Measurements from ENCODE around the gene DEPP1. TPM values are rescaled to one million over a fixed set of nuclear protein-coding genes. Genes with fewer than 3 reads are reported as not detected.

DEPP1 gene
- total and polyA plus RNA-seq, 10 of the 15 experiments (the other 5 are each of a cell fraction or from before 2014, with no cell fraction given) = 1.7 to 12.1 (median 7.3) TPM

GRCh38 chr10:44956226-44956625, 22.4 kb downstream of the DEPP1 start (continued):
- TF ChIP-seq HSF1 (IDR thresholded peaks at IDR 0.05; ENCODE audit: low read depth, low read length) (no peak), IRF4 (IDR thresholded peaks at IDR 0.05; ENCODE audit: low read depth, low read length) (no peak)

DNA sequence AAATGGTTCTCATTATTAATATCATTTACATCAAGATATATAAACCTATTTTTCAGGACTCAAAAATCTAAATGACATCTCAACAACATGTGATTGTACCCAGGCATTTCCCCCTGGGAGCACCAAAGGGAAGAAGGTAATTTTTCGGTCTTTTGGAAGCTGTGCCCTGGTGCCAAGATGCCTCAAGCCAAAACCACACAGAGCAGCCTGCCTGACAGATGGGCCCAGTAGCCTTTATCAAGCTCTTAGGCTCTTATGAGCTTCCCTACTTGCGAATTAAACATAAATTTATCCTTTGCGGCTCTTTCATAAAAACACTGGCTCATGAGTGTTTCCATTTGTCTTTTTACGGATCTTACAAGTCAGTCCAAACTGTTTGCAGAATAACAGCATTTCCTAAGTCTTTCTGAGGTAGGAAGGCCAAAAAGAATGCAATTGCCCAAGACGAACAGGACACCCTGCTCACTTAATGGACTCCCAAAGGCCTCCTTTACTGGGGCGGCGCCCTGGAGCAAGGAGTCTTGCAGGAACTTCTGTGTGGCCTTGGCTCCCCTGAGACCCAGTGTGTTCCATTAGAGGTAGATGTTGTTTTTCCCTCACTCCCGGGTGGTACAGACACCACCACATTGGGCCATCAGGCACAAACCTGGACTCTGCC, 23.1 kb downstream of the DEPP1 start:
- Histone ChIP-seq H3K27me3 (replicated peaks in 1 of 2; ENCODE audit: control insufficient read depth in 2 of 2, insufficient read depth in 2 of 2, low read length in 1 of 2) (no peaks in the 10 kb centered on the region), H3K36me3 (ENCODE audit: control insufficient read depth in 2 of 2, insufficient read depth in 2 of 2, low read length in 1 of 2) (no peaks in the 10 kb centered on the region), H3K9me3 (replicated peaks; ENCODE audit: control insufficient read depth, insufficient read depth, low read length) (no peaks in the 10 kb centered on the region), H3K9ac (ENCODE audit: control insufficient read depth, insufficient read depth, low read length) (no peak overlapping the region), H3K79me2 (ENCODE audit: control insufficient read depth, insufficient read depth, low read length) (peaks cover 27% of the 10 kb centered on the region), H3K4me3 (no peak overlapping the region), H2AFZ (ENCODE audit: control insufficient read depth, low read depth, low read length) (no peak overlapping the region), H3K4me1 (ENCODE audit: control insufficient read depth, insufficient read depth, low read length) (peaks cover 12% of the 10 kb centered on the region), H3K4me2 (ENCODE audit: control insufficient read depth, insufficient read depth) (no peak overlapping the region), H3K27ac (ENCODE audit: control insufficient read depth, insufficient read depth) (no peak overlapping the region), H4K20me1 (ENCODE audit: control insufficient read depth, insufficient read depth) (no peaks in the 10 kb centered on the region)
- ChIA-PET SMC1A (ENCODE audit: uncharacterized antibody, unreplicated experiment) (no interaction called here), RAD21 (ENCODE audit: unreplicated experiment) (interaction anchor here (2.1 kb wide), 1 partner anchor 23 kb away, joined by 10 read pairs; no protein-coding TSS in a partner anchor), CTCF (no interaction called here), POLR2A (interaction anchor here (1.6 kb wide), 1 partner anchor 20 kb away, joined by 3 read pairs; no protein-coding TSS in a partner anchor)
- no peak for DNase-seq (ENCODE audit: low read depth, low spot score)
- FAIRE-seq = no peak
- no TSS peak for BruUV-seq (replicated peaks)
- in situ Hi-C loops (cut with MboI) = loop anchor here (25.0 kb wide), 1 partner anchor 1793 kb away; no protein-coding TSS in a partner anchor
- intact Hi-C loops (cut with micrococcal nuclease; ENCODE audit: unreplicated experiment) = no loop called here
- WGBS (ENCODE audit: insufficient coverage, insufficient replicate concordance, low lambda C conversion rate, missing lambda C conversion rate) = 86% methylated on average over 8 of the region's 8 CpGs
- ATAC-seq = no peak
- TF ChIP-seq MYC (IDR thresholded peaks at IDR 0.05; ENCODE audit: insufficient read depth, insufficient read length, insufficient replicate concordance, low read length, severe bottlenecking) = no peak
- no peak for TF ChIP-seq NR2C2 (IDR thresholded peaks at IDR 0.05; ENCODE audit: borderline replicate concordance, control insufficient read depth, insufficient read length, low read depth)
- TF ChIP-seq CHD4 (IDR thresholded peaks at IDR 0.05) = no peak
- TF ChIP-seq SP1 (IDR thresholded peaks at IDR 0.05; ENCODE audit: low read depth, low read length) = no peak
- no peak for TF ChIP-seq RBBP5 (conservative IDR thresholded peaks at IDR 0.05)
- no peak for TF ChIP-seq MTA3 (IDR thresholded peaks at IDR 0.05; ENCODE audit: borderline replicate concordance, low read length)
- no peak for TF ChIP-seq SMARCA5 (IDR thresholded peaks at IDR 0.05)
- no peak for TF ChIP-seq STAT1 (conservative IDR thresholded peaks at IDR 0.05)
- TF ChIP-seq EP300 (IDR thresholded peaks at IDR 0.05; ENCODE audit: borderline replicate concordance in 1 of 2, control insufficient read depth in 1 of 2, low read depth in 2 of 2, low read length in 2 of 2) = no peak
- no peak for TF ChIP-seq BHLHE40 (IDR thresholded peaks at IDR 0.05; ENCODE audit: borderline replicate concordance in 1 of 2, low read depth in 2 of 2, low read length in 1 of 2)
- TF ChIP-seq BCL11A (IDR thresholded peaks at IDR 0.05; ENCODE audit: low read depth, low read length) = no peak
- TF ChIP-seq POLR2A (IDR thresholded peaks at IDR 0.05; ENCODE audit: low read depth, low read length) = no peak
- TF ChIP-seq RB1 (IDR thresholded peaks at IDR 0.05; ENCODE audit: borderline replicate concordance) = no peak
- TF ChIP-seq SIN3A (IDR thresholded peaks at IDR 0.05; ENCODE audit: low read depth, low read length) = no peak
- TF ChIP-seq IRF4 (IDR thresholded peaks at IDR 0.05; ENCODE audit: low read depth, low read length) = no peak
- TF ChIP-seq FOXM1 (IDR thresholded peaks at IDR 0.05; ENCODE audit: low read depth, low read length) = no peak
- TF ChIP-seq, protein P1, sequence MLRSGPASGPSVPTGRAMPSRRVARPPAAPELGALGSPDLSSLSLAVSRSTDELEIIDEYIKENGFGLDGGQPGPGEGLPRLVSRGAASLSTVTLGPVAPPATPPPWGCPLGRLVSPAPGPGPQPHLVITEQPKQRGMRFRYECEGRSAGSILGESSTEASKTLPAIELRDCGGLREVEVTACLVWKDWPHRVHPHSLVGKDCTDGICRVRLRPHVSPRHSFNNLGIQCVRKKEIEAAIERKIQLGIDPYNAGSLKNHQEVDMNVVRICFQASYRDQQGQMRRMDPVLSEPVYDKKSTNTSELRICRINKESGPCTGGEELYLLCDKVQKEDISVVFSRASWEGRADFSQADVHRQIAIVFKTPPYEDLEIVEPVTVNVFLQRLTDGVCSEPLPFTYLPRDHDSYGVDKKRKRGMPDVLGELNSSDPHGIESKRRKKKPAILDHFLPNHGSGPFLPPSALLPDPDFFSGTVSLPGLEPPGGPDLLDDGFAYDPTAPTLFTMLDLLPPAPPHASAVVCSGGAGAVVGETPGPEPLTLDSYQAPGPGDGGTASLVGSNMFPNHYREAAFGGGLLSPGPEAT (IDR thresholded peaks at IDR 0.05; ENCODE audit: low read depth) = no peak
- no peak for TF ChIP-seq YY1 (IDR thresholded peaks at IDR 0.05; ENCODE audit: low read depth, low read length)
- no peak for TF ChIP-seq ZZZ3 (IDR thresholded peaks at IDR 0.05; ENCODE audit: control insufficient read depth, insufficient read length, low read depth)
